PC-3 (cell line): ENCODE measurements around the gene ZNF689. TPM values are rescaled to one million over a fixed set of nuclear protein-coding genes. Genes with fewer than 3 reads are reported as not detected.

Experiments used
- ATAC-seq: fragments of 200-7000 bp; cut with Tn5 transposase; 2 replicates; pipeline ENCODE4 v1.9.1; 2020; ENCODE audit warnings: mild to moderate bottlenecking, moderate library complexity
- BruUV-seq: library from RNA; stranded (reverse); fragments of 400-500 nt; replicated peaks from 2 replicates; lab custom pipeline; 2021; lab: Mats Ljungman, UMichigan
- CTCF ChIA-PET: fragments of 300-600 bp; sonication (Branson Sonifier 250); formaldehyde crosslinking; loops from one replicate; lab custom pipeline; 2022; ENCODE audit warnings: antibody characterized with exemption; lab: Charles Lee
- POLR2A ChIA-PET: fragments of 300-600 bp; sonication (Branson Sonifier 250); formaldehyde crosslinking; loops from one replicate; lab custom pipeline; 2022; ENCODE audit warnings: antibody characterized with exemption; ENCODE audit not compliant: unreplicated experiment; lab: Charles Lee
- DNase-seq: peaks from one replicate; pipeline ENCODE4 v3.0.0-alpha.2; 2015
- H2AFZ ChIP-seq: fragments of 300-600 bp; sonication (generic); 2 replicates; pipeline ENCODE4 v1.6.0; 2016; ENCODE audit warnings: antibody characterized with exemption, low read length
- H3F3A ChIP-seq: fragments of 300-600 bp; sonication (generic); one replicate; pipeline ENCODE4 v1.6.0; 2017; ENCODE audit warnings: antibody characterized with exemption, low read length, control low read depth, mild to moderate bottlenecking; ENCODE audit not compliant: unreplicated experiment
- H3K27ac ChIP-seq: fragments of 300-600 bp; sonication (generic); 2 replicates; pipeline ENCODE4 v1.5.1; 2016; ENCODE audit warnings: mild to moderate bottlenecking, low read length
- H3K27me3 ChIP-seq: fragments of 300-600 bp; sonication (generic); 2 replicates; pipeline ENCODE4 v1.6.1; 2016; ENCODE audit warnings: low read length, mixed read lengths
- H3K36me3 ChIP-seq: fragments of 300-600 bp; sonication (generic); 2 replicates; pipeline ENCODE4 v1.6.1; 2016; ENCODE audit warnings: low read depth, mixed run types, low read length, mixed read lengths
- H3K4me1 ChIP-seq: fragments of 300-600 bp; sonication (generic); 2 replicates; pipeline ENCODE4 v1.5.1; 2016; ENCODE audit warnings: low read length; ENCODE audit not compliant: insufficient read depth
- H3K4me2 ChIP-seq: fragments of 300-600 bp; sonication (generic); 2 replicates; pipeline ENCODE4 v1.6.0; 2016; ENCODE audit warnings: low read length
- H3K4me3 ChIP-seq: fragments of 300-600 bp; sonication (generic); 2 replicates; pipeline ENCODE4 v1.5.1; 2016; ENCODE audit warnings: mild to moderate bottlenecking, low read length, mixed read lengths
- H3K79me2 ChIP-seq: fragments of 300-600 bp; sonication (generic); 2 replicates; pipeline ENCODE4 v1.6.1; 2017; ENCODE audit warnings: low read length, mixed read lengths
- H3K9ac ChIP-seq: fragments of 300-600 bp; sonication (generic); 2 replicates; pipeline ENCODE4 v1.6.0; 2016; ENCODE audit warnings: mild to moderate bottlenecking, low read length
- H3K9me2 ChIP-seq: fragments of 300-600 bp; sonication (generic); replicated peaks from 2 replicates; pipeline ENCODE4 v1.6.1; 2016; ENCODE audit warnings: mixed run types, low read length, mixed read lengths
- H3K9me3 ChIP-seq: fragments of 300-600 bp; sonication (generic); 2 replicates; pipeline ENCODE4 v1.6.1; 2016; ENCODE audit warnings: low read length, mixed read lengths
- H4K20me1 ChIP-seq: fragments of 300-600 bp; sonication (generic); 2 replicates; pipeline ENCODE4 v1.6.1; 2016; ENCODE audit warnings: low read length, mixed read lengths
- CTCF ChIP-seq: fragments of 300-600 bp; sonication (generic); conservative IDR thresholded peaks from 2 replicates; pipeline ENCODE4 v1.5.1; 2017; ENCODE audit warnings: antibody characterized with exemption, low read depth, mild to moderate bottlenecking, low read length
- EZH2 ChIP-seq: fragments of 300-600 bp; sonication (generic); IDR thresholded peaks from one replicate; pipeline ENCODE4 v1.6.1; 2017; ENCODE audit warnings: antibody characterized with exemption, mild to moderate bottlenecking, low read length; ENCODE audit not compliant: unreplicated experiment
- EZH2phosphoT487 ChIP-seq: fragments of 300-600 bp; sonication (generic); IDR thresholded peaks from 2 replicates; pipeline ENCODE4 v1.6.1; 2018; ENCODE audit warnings: mild to moderate bottlenecking, antibody characterized with exemption, low read length, borderline replicate concordance
- intact Hi-C: fragments of 100-400 bp; cut with micrococcal nuclease; formaldehyde crosslinking; loops from 2 replicates; pipeline ENCODE4 v1.9.0; 2023
- total RNA-seq: library from RNA; depleted of rRNA; stranded (reverse); fragments of >200 nt; gene quantifications from 2 replicates; pipeline ENCODE4 v1.2.3, GENCODE V29; 2014

Gene ZNF689
- total RNA-seq, 1 experiment from 2014 or later, result 6.0 TPM

- Histone ChIP-seq H3K4me1 (peaks cover 34% of the 10 kb centered on the region), H3K27ac (no peak overlapping the region), H3K9me2 (no peaks in the 10 kb centered on the region), H3K27me3 (no peaks in the 10 kb centered on the region), H3K9me3 (no peaks in the 10 kb centered on the region), H3F3A (no peaks in the 10 kb centered on the region), H2AFZ (no peak overlapping the region), H4K20me1 (no peaks in the 10 kb centered on the region), H3K9ac (no peak overlapping the region), H3K4me3 (no peak overlapping the region), H3K4me2 (no peak overlapping the region), H3K36me3 (no peaks in the 10 kb centered on the region), H3K79me2 (peaks cover 7% of the 10 kb centered on the region; the same call in 1 of the 2 replicates)
- ATAC-seq, result no peak
- intact Hi-C loops, result loop anchor here (10.0 kb wide), 1 partner anchor 65 kb away; no protein-coding TSS in a partner anchor
- no TSS peak for BruUV-seq
- DNase-seq, result no peak
- CTCF ChIA-PET, result no interaction called here
- POLR2A ChIA-PET, result no interaction called here
- TF ChIP-seq EZH2 (no peak), EZH2phosphoT487 (no peak), CTCF (no peak)
Measured at GRCh38 chr16:30569746-30570635, 40.2 kb downstream of the ZNF689 start.

GRCh38 chr16:30569281-30569680, 40.9 kb downstream of the ZNF689 start:
- intact Hi-C loops, result no loop called here
- BruUV-seq, result no TSS peak
- CTCF ChIA-PET, result no interaction called here

More at GRCh38 chr16:30569281-30569680, 40.9 kb downstream of the ZNF689 start:
- DNase-seq, result no peak
- Histone ChIP-seq H3K4me2 (no peak overlapping the region), H3K79me2 (peaks cover 7% of the 10 kb centered on the region; the same call in 1 of the 2 replicates), H3K36me3 (no peaks in the 10 kb centered on the region), H3K9ac (peak overlapping the region; percentile 47; the same call in 1 of the 2 replicates), H3F3A (no peaks in the 10 kb centered on the region), H3K27ac (peak overlapping the region; percentile 96), H2AFZ (no peak overlapping the region), H3K9me3 (no peaks in the 10 kb centered on the region), H3K27me3 (no peaks in the 10 kb centered on the region), H3K4me3 (no peak overlapping the region), H3K4me1 (peaks cover 34% of the 10 kb centered on the region), H4K20me1 (no peaks in the 10 kb centered on the region), H3K9me2 (no peaks in the 10 kb centered on the region)
- POLR2A ChIA-PET, result no interaction called here
- ATAC-seq, result no peak
- TF ChIP-seq CTCF (no peak), EZH2phosphoT487 (no peak), EZH2 (no peak)
